A673 (cell line): Measurements from ENCODE around the gene COL9A3. TPM values are rescaled to one million over a fixed set of nuclear protein-coding genes. Genes with fewer than 3 reads are reported as not detected.

Experiments
- BruUV-seq: library from RNA; stranded (reverse); fragments of 400-500 nt; replicated peaks from 2 replicates; lab custom pipeline; 2021; lab: Mats Ljungman, UMichigan
- CTCF ChIA-PET: fragments of 300-600 bp; sonication (Branson Sonifier 250); formaldehyde crosslinking; loops from one replicate; lab custom pipeline; 2022; ENCODE audit warnings: antibody characterized with exemption; lab: Charles Lee
- POLR2A ChIA-PET: fragments of 300-600 bp; sonication (Branson Sonifier 250); formaldehyde crosslinking; loops from one replicate; lab custom pipeline; 2022; ENCODE audit warnings: antibody characterized with exemption; ENCODE audit not compliant: low non-redundant PET; lab: Charles Lee
- DNase-seq: peaks from one replicate; pipeline ENCODE4 v3.0.0-alpha.2; 2015; ENCODE audit warnings: low spot score
- H3K27ac ChIP-seq: fragments of 200-600 bp; sonication (generic); 2 replicates; pipeline ENCODE4 v1.5.1; 2016; ENCODE audit warnings: mixed run types, low read depth, mild to moderate bottlenecking, mixed read lengths, antibody characterized with exemption, low read length; ENCODE audit not compliant: poor library complexity, severe bottlenecking
- H3K27me3 ChIP-seq: fragments of 200-600 bp; sonication (generic); replicated peaks from 2 replicates; pipeline ENCODE4 v1.6.1; 2017; ENCODE audit warnings: mixed run types, low read depth, mild to moderate bottlenecking, mixed read lengths, antibody characterized with exemption, low read length; ENCODE audit not compliant: insufficient read depth, poor library complexity
- H3K36me3 ChIP-seq: fragments of 200-600 bp; sonication (generic); 2 replicates; pipeline ENCODE4 v1.6.1; 2016; ENCODE audit warnings: mixed run types, mild to moderate bottlenecking, mixed read lengths, antibody characterized with exemption, low read length; ENCODE audit not compliant: insufficient read depth, poor library complexity, severe bottlenecking
- H3K4me1 ChIP-seq: fragments of 200-600 bp; sonication (generic); 2 replicates; pipeline ENCODE4 v1.6.1; 2017; ENCODE audit warnings: mixed run types, mild to moderate bottlenecking, mixed read lengths, antibody characterized with exemption, low read length; ENCODE audit not compliant: insufficient read depth, poor library complexity, severe bottlenecking
- H3K4me3 ChIP-seq: fragments of 200-600 bp; sonication (generic); 2 replicates; pipeline ENCODE4 v1.5.1; 2016; ENCODE audit warnings: low read depth, mixed run types, mild to moderate bottlenecking, mixed read lengths, low read length; ENCODE audit not compliant: poor library complexity, severe bottlenecking
- H3K9me3 ChIP-seq: fragments of 200-600 bp; sonication (generic); 2 replicates; pipeline ENCODE4 v1.6.1; 2016; ENCODE audit warnings: mixed run types, low read depth, mild to moderate bottlenecking, mixed read lengths, antibody characterized with exemption, low read length; ENCODE audit not compliant: poor library complexity, severe bottlenecking
- EZH2 ChIP-seq: fragments of 200-600 bp; sonication (generic); IDR thresholded peaks from 2 replicates; pipeline ENCODE4 v1.6.1; 2017; ENCODE audit warnings: borderline replicate concordance, low read depth, mild to moderate bottlenecking, mixed read lengths, antibody characterized with exemption, low read length; ENCODE audit not compliant: poor library complexity, severe bottlenecking
- intact Hi-C: fragments of 100-400 bp; cut with micrococcal nuclease; formaldehyde crosslinking; loops from one replicate; pipeline ENCODE4 v1.10.0; 2022; ENCODE audit not compliant: unreplicated experiment
- total RNA-seq: library from RNA; stranded (reverse); gene quantifications from 2 replicates; pipeline ENCODE4 v1.2.3, GENCODE V29; 2021
- TF ChIP-seq, protein P1 (sequence below): fragments of 300-800, 200-600 bp; sonication (generic); conservative IDR thresholded peaks from 2 replicates; pipeline ENCODE4 v1.5.1; 2017; ENCODE audit warnings: low read depth, mild to moderate bottlenecking, antibody characterized with exemption, low read length, moderate library complexity, mixed read lengths

COL9A3 gene
- total RNA-seq, 1 experiment from 2014 or later = 8.4 TPM

DNA sequence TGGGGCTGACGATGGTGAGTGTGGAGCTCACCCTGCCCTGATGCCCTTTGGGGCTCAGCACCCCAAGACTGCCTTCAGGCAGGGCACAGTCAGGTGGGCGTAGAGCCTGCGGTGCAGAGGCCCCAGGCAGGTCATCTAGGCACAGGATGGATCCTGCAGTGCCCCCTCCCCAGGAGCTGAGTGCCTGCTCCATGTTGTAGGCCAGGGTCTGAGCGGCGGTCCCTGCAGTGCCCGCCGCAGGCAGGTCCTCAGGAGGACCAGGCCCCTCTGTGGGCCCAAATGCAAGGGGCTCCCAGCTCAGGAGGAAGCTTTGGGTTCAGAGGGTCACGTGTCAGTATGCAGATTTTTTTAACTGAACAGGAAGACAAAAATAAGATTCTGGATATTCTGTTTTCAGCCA, 17.8 kb upstream of the COL9A3 start:
- no TSS peak for BruUV-seq
- no peaks in the 10 kb centered on the region for H3K9me3 ChIP-seq
- peaks cover 37% of the 10 kb centered on the region for H3K36me3 ChIP-seq
- CTCF ChIA-PET = no interaction called here
- TF ChIP-seq EZH2 = no peak
- TF ChIP-seq, protein P1, sequence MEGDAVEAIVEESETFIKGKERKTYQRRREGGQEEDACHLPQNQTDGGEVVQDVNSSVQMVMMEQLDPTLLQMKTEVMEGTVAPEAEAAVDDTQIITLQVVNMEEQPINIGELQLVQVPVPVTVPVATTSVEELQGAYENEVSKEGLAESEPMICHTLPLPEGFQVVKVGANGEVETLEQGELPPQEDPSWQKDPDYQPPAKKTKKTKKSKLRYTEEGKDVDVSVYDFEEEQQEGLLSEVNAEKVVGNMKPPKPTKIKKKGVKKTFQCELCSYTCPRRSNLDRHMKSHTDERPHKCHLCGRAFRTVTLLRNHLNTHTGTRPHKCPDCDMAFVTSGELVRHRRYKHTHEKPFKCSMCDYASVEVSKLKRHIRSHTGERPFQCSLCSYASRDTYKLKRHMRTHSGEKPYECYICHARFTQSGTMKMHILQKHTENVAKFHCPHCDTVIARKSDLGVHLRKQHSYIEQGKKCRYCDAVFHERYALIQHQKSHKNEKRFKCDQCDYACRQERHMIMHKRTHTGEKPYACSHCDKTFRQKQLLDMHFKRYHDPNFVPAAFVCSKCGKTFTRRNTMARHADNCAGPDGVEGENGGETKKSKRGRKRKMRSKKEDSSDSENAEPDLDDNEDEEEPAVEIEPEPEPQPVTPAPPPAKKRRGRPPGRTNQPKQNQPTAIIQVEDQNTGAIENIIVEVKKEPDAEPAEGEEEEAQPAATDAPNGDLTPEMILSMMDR = no peak
- no peak for DNase-seq
- intact Hi-C loops = no loop called here
- no peak overlapping the region for H3K4me3 ChIP-seq
- peaks cover 17% of the 10 kb centered on the region for H3K4me1 ChIP-seq
- POLR2A ChIA-PET = no interaction called here
- H3K27ac ChIP-seq = no peak overlapping the region
- no peaks in the 10 kb centered on the region for H3K27me3 ChIP-seq

DNA sequence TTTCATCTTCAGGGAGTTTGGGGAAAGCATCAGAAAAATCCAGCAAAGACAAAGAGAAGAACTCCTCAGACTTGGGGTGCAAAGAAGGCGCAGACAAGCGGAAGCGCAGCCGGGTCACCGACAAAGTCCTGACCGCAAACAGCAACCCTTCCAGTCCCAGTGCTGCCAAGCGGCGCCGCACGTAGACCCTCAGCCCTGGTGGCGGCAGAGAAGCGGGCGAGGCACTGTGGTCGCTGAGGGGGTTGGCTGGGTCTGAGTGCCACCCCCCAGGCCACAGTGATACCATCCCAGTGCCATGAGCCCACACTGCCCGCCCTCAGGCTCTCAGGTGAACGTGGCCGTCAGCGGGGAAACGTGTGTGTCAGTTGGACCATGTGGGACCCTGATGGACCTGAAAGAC, 17.4 kb upstream of the COL9A3 start:
- Histone ChIP-seq H3K9me3 (no peaks in the 10 kb centered on the region), H3K27ac (no peak overlapping the region), H3K27me3 (no peaks in the 10 kb centered on the region), H3K36me3 (peaks cover 37% of the 10 kb centered on the region), H3K4me3 (no peak overlapping the region), H3K4me1 (peaks cover 20% of the 10 kb centered on the region)
- TF ChIP-seq, protein P1 = no peak
- no peak for TF ChIP-seq EZH2
- CTCF ChIA-PET = no interaction called here
- intact Hi-C loops = no loop called here
- no peak for DNase-seq
- TSS peak; percentile 32 for BruUV-seq
- POLR2A ChIA-PET = no interaction called here

DNA sequence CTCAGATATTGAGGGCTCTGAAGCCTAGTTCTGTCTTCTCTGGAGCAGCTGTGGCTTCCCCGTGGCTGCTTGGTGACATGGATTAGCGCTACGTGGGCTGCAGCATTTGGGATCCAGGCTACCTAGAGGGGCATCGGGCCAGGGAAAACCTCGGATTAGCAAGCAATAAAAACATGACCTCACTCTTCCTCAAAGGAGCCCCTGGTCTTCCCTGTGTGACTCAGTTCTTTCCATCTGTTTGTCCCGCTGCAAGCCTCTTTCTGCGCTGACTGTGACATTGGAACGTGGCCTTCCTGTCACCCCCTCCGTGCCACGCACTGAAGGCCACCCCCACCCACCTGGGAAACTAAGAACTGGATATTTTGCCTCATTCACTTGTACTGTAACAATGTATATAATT, 17.0 kb upstream of the COL9A3 start:
- intact Hi-C loops = no loop called here
- H3K4me3 ChIP-seq = no peak overlapping the region
- ChIA-PET POLR2A (no interaction called here), CTCF (no interaction called here)
- peaks cover 17% of the 10 kb centered on the region for H3K4me1 ChIP-seq
- no peaks in the 10 kb centered on the region for H3K27me3 ChIP-seq
- BruUV-seq = no TSS peak
- DNase-seq = no peak
- peaks cover 37% of the 10 kb centered on the region for H3K36me3 ChIP-seq
- H3K27ac ChIP-seq = no peak overlapping the region
- H3K9me3 ChIP-seq = no peaks in the 10 kb centered on the region
- TF ChIP-seq, protein P1 = no peak
- no peak for TF ChIP-seq EZH2
